ENCODE results near the gene LEUTX. TPM values are rescaled to one million over a fixed set of nuclear protein-coding genes. Genes with fewer than 3 reads are reported as not detected.
A peak's percentile ranks its signal among the peaks of the same experiment; 100 is the strongest.

The LEUTX gene
- total and polyA plus RNA-seq, 4 donors: not detected

DNA sequence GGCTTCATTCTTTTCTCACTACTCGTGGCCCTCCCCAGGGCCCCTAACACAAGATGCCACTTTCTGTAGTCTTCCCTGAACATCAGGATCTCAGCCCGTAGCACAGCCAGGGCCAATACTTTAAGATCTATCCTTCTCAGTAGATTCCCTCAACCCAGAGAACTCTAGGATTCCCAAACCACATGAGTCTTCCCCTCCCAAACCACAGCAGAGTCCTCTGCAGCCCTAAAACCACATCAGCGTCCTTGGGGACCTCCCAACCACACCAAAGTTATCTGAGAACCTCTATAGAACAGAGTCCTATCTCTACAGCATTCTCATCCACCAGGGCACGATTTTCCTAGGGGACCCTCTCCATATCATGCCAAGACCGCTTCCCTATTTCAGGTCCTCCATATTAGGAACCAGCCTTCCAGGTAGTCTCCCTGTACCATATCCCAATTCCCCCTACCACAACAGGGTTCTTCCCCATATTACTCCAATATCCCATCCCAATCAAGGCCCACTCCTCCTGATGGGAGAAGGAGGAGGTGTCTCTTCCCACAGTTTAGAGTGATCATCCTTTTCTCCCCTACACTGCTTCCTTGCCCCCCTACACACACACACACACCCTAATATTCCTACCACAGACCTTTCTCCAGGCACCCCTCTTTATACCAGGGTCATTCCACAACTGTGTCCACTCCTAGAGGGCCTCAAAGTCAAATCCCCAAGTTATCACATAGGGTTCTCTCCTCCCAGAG is 53.9 kb downstream of the LEUTX start:
- Histone ChIP-seq H3K9me3 (ENCODE audit: control insufficient read depth in 4 of 4, low read length in 3 of 4) (no peaks in the 10 kb centered on the region), H3K4me1 (ENCODE audit: control insufficient read depth in 4 of 4, insufficient read depth in 4 of 4, low read length in 3 of 4) (peaks cover 4 to 19% (median 17%) of the 10 kb centered on the region in 4 donors), H3K36me3 (ENCODE audit: control insufficient read depth in 4 of 4, insufficient read depth in 3 of 4, low read depth in 1 of 4, low read length in 3 of 4) (peaks cover 8 to 47% (median 11%) of the 10 kb centered on the region in 4 donors), H3K4me3 (ENCODE audit: low read depth in 1 of 3, low read length in 3 of 3) (peak overlapping the region in 2 of 3 donors; percentile 77 to 81), H3K27me3 (ENCODE audit: control insufficient read depth in 4 of 4, insufficient read depth in 4 of 4, low read length in 3 of 4) (no peaks in the 10 kb centered on the region), H3K9ac (ENCODE audit: low read depth in 1 of 2, low read length in 2 of 2) (peak overlapping the region in 1 of 2 donors; percentile 52), H3K27ac (ENCODE audit: low read depth in 1 of 2, low read length in 2 of 2) (peak overlapping the region; percentile 72 to 89)
- WGBS: 83% methylated on average over 5 of the region's 5 CpGs
- TF ChIP-seq RAD21 (IDR thresholded peaks at IDR 0.05) (no peak), SP1 (IDR thresholded peaks at IDR 0.05) (no peak), MAX (IDR thresholded peaks at IDR 0.05) (no peak), GABPA (IDR thresholded peaks at IDR 0.05 in 1 of 2, conservative IDR thresholded peaks at IDR 0.05 in 1 of 2) (no peak), EGR1 (IDR thresholded peaks at IDR 0.05; ENCODE audit: low read depth in 2 of 2) (no peak), TAF1 (conservative IDR thresholded peaks at IDR 0.05) (no peak), HNF4A (conservative IDR thresholded peaks at IDR 0.05) (no peak), NR2F2 (IDR thresholded peaks at IDR 0.05) (no peak)
- TF ChIP-seq, protein P1, sequence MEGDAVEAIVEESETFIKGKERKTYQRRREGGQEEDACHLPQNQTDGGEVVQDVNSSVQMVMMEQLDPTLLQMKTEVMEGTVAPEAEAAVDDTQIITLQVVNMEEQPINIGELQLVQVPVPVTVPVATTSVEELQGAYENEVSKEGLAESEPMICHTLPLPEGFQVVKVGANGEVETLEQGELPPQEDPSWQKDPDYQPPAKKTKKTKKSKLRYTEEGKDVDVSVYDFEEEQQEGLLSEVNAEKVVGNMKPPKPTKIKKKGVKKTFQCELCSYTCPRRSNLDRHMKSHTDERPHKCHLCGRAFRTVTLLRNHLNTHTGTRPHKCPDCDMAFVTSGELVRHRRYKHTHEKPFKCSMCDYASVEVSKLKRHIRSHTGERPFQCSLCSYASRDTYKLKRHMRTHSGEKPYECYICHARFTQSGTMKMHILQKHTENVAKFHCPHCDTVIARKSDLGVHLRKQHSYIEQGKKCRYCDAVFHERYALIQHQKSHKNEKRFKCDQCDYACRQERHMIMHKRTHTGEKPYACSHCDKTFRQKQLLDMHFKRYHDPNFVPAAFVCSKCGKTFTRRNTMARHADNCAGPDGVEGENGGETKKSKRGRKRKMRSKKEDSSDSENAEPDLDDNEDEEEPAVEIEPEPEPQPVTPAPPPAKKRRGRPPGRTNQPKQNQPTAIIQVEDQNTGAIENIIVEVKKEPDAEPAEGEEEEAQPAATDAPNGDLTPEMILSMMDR (IDR thresholded peaks at IDR 0.05; ENCODE audit: low read depth, low read length, missing input control): no peak
- DNase-seq (ENCODE audit: low spot score): no peak

GRCh38 chr19:39833160-39833463 is 54.5 kb downstream of the LEUTX start:
- no peak for DNase-seq (ENCODE audit: low spot score)
- Histone ChIP-seq H3K4me1 (ENCODE audit: control insufficient read depth in 4 of 4, insufficient read depth in 4 of 4, low read length in 3 of 4) (peaks cover 4 to 19% (median 17%) of the 10 kb centered on the region in 4 donors), H3K9ac (ENCODE audit: low read depth in 1 of 2, low read length in 2 of 2) (peak overlapping the region in 1 of 2 donors; percentile 52), H3K36me3 (ENCODE audit: control insufficient read depth in 4 of 4, insufficient read depth in 3 of 4, low read depth in 1 of 4, low read length in 3 of 4) (peaks cover 8 to 47% (median 15%) of the 10 kb centered on the region in 4 donors), H3K27ac (ENCODE audit: low read depth in 1 of 2, low read length in 2 of 2) (peak overlapping the region; percentile 72 to 89), H3K9me3 (ENCODE audit: control insufficient read depth in 4 of 4, low read length in 3 of 4) (no peaks in the 10 kb centered on the region), H3K27me3 (ENCODE audit: control insufficient read depth in 4 of 4, insufficient read depth in 4 of 4, low read length in 3 of 4) (no peaks in the 10 kb centered on the region), H3K4me3 (ENCODE audit: low read depth in 1 of 3, low read length in 3 of 3) (peak overlapping the region; percentile 77 to 89 (median 81))
- TF ChIP-seq HNF4G (IDR thresholded peaks at IDR 0.05) (no peak), MAX (IDR thresholded peaks at IDR 0.05) (no peak), ZBTB33 (IDR thresholded peaks at IDR 0.05) (no peak), RAD21 (IDR thresholded peaks at IDR 0.05) (no peak), GABPA (IDR thresholded peaks at IDR 0.05 in 1 of 2, conservative IDR thresholded peaks at IDR 0.05 in 1 of 2) (no peak), NR2F2 (IDR thresholded peaks at IDR 0.05) (no peak)
- 2% methylated on average over 24 of the region's 24 CpGs for WGBS

Measured in liver (tissue), 9 donors.